Sciatic nerve (tissue), 2 donors: Measurements from ENCODE around the gene MEI1. TPM values are rescaled to one million over a fixed set of nuclear protein-coding genes. Genes with fewer than 3 reads are reported as not detected.

Experiments
- ATAC-seq: fragments of 200-7000 bp; cut with Tn5 transposase; one replicate; pipeline ENCODE4 v1.9.1; 2020; ENCODE audit warnings: mild to moderate bottlenecking, moderate library complexity
- DNase-seq: peaks from one replicate; pipeline ENCODE4 v3.0.0-alpha.2; 2020; ENCODE audit warnings: low spot score
- intact Hi-C: fragments of 100-400 bp; cut with DNase I; formaldehyde crosslinking; loops from one replicate; pipeline ENCODE4 v1.14.2; 2022
- total RNA-seq: library from RNA; stranded (reverse); fragmentation: NEBNext Ultra II Directional; extraction: Animal tissue kit (Norgen Biotek cat#: 25700); gene quantifications from one replicate; pipeline ENCODE4 v1.2.1, GENCODE V29; 2021
- donor health status: DM: no; HTN: no; CAD: no.
- donor health status: DM: no; HTN: no; CAD: no.

The MEI1 gene
- total RNA-seq, 1 donor from 2014 or later: 2.9 TPM

DNA sequence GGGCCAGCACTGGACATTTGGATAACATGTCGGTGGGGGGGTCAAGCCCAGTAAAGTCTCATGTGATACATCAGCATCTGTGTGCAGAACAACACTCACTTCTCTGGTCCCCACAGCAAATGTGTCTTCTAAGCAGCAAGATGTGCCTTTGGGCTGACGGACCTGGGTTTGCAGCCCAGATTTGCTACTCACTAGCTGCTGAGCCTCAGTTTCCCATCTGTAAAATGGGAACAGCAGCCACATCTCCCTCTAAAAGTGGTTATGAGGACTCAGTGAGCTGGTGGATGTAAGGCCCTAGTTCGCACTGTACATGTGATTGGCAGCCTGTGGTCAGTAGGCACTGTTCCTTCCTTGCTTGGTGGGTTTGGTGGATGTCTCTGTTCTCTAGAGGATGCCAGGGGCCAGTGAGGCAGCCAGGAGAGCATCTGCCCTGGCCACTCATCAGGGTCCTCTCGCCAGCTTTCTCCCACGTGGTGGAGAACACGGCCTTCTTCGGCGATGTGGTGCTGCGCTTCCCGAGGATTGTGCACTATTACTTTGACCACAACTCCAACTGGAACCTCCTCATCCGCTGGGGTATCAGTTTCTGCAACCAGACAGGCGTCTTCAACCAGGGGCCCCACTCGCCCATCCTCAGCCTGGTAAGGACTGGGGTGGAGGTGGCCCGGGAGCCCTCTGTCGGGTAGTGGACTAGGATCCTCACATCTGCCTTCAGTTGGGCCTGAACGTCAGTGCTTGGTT, 113.7 kb downstream of the MEI1 start:
- intact Hi-C loops: no loop called here
- DNase-seq: no peak
- no peak for ATAC-seq

DNA sequence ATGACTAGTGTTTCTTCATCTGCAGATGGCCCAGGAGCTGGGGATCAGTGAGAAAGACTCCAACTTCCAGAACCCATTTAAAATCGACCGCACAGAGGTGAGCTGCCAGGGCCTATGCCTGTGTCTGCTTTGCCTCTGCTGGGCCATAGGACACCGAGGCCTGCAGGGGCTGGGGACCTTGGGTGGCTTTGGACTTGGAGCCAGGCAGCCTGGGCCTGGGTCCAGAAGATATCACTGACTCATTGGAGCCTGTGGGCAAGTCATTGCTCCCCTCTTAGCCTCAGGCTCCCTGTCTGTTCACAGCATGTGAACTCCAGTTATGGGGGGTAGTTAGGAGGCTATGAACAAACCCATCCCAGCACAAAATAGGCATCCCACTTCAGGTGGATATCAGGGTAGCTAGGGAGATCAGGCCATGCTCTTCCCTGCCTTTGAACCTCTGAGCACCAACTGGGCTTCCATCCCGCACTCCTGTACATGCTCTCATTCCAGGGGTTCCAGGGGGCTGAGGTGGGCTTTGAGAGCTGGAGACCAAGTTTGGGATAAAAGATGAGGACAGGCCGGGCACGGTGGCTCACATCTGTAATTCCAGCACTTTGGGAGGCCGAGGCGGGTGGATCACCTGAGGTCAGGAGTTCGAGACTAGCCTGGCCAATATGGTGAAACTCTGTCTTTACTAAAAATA, 114.6 kb downstream of the MEI1 start:
- DNase-seq (no peak), ATAC-seq (no peak)
- intact Hi-C loops: no loop called here

DNA sequence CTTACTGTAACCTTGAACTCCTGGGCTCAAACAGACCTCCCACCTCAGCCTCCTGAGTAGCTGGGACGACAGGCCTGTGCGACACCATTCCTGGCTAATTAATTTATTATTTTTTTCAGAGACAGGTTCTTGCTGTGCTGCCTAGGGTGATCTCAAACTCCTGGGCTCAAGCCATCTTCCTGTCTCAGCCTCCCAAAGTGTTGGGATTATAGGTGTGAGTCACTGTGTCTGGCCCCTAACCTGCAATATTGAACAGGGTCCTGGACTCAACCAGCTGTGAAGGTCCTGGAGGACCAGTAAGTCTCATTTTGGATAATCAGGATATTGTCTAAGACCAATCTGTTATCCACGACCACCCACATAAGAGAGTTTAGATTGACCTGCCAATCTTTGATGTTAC, 116.4 kb downstream of the MEI1 start:
- intact Hi-C loops: no loop called here
- ATAC-seq (no peak), DNase-seq (no peak)

DNA sequence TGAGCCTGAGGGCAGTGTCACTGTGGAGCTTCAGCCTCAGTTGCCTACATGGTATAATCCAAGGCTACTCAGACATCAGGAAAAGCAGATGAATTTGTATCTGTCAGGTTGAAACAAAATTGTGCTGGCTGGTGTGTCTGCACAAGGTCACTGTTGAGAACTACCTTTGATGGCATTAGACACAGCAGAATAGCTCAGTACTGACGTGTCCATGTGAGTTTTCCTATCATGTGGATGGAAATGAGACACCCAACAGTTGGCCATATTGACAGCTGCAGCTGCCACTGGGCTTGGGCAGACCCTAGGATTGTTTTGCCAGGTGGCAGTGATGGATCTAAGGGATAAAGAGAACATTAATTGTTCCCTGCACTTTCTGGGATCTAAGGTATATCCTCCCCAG, 116.9 kb downstream of the MEI1 start:
- no peak for ATAC-seq
- intact Hi-C loops: no loop called here

DNA sequence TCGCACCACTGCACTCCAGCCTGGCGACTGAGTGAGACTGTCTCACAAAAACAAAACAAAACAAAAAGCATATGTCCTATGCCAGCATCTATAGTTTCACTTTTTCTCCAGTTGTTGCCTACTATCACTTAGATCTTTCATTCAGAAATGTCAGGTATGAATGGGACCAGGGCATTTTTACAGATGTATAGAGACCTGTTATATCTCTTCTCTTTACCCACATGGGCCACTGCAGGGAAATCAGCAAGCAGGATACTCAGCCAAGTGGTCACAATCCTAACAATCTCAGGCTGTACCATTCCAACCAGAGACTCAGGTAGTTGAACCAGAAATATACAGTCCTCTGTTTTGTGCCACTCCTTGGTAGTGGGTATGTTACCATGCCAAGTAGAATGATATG, 117.6 kb downstream of the MEI1 start:
- intact Hi-C loops: no loop called here
- ATAC-seq (no peak), DNase-seq (no peak)

More for the DNA sequence above, 116.9 kb downstream of the MEI1 start:
- no peak for DNase-seq

DNA sequence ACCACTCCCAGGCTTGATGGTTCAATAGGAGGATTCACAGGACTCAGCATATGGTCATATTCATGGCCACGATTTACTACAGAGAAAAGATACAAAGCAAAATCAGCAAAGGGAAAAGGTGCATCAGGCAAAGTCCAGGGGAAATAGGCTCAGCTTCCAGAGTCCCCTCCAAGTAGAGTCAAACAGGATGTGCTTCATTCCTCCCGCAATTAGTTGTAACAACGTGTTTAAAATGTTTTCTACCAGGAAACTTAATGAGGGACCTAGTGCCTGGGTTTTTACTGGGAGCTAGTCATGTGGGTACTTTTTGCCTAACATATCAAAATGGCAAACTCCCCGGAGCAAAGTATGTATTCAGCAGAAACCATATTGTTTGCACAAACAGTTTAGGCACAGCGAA, 118.7 kb downstream of the MEI1 start:
- ATAC-seq: no peak
- no peak for DNase-seq
- intact Hi-C loops: loop anchor here (2.0 kb wide), 1 partner anchor 123 kb away; no protein-coding TSS in a partner anchor

DNA sequence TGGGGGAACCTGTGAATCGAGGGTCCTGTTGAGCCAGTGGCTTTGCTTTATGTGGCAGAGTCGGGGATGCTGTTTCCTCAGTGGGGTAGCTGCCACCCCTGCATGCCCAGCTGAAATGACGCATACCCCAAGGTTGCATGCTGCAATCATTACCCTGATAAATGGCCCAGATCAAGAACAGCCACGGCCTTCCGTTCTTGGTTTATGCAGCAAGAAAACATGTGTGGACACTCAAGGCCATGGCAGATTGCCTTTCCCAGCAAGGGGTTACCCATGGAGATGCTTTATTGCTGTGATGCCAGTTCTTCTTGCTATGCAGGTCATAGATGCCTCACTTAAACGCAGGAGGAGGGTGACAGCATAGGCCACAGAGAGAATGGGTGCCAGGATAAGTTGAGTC, 119.3 kb downstream of the MEI1 start:
- ATAC-seq (no peak), DNase-seq (no peak)
- intact Hi-C loops: loop anchor here (2.0 kb wide), 1 partner anchor 122 kb away; no protein-coding TSS in a partner anchor

DNA sequence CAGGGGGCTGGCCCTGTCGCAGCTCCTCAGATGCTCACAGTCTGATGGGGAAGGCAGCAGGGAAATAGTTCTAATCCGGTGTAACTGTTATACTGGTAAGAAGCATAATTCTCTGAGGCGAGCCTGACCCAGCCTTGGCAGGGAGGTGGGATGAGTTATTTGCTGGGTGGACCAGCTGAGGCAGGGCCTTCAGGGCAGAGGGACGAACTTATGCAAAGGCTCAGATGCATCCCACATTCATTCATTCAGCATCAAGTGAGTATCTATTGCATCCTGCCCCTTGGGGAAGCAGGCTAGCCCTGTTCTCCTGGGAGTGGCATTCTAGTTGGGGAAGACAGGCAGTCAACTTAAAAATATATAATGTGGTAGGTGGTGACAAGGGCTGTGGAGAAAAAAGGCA, 120.0 kb downstream of the MEI1 start:
- ATAC-seq (no peak), DNase-seq (no peak)
- intact Hi-C loops: loop anchor here (2.0 kb wide), 1 partner anchor 122 kb away; no protein-coding TSS in a partner anchor

DNA sequence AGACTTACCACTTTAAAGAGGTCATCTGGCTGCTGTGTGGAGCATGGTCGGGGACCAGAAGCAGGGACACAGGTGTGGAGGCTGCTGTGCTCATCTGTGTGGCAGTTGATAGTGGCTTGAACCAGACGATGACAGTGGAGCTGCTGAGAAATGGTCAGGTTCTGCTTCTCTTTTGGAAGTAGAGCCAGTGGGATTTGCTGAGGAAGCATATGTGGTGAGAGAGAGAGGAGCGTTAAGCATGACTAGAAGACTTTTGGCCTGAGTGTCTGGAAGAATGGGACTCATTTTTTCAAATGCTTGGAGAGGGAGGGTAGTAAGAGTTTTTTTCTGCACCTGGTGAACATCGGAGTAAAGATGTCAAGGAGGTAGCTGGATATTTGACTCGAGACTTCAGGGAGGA, 121.1 kb downstream of the MEI1 start:
- intact Hi-C loops: no loop called here
- DNase-seq (no peak), ATAC-seq (no peak)

DNA sequence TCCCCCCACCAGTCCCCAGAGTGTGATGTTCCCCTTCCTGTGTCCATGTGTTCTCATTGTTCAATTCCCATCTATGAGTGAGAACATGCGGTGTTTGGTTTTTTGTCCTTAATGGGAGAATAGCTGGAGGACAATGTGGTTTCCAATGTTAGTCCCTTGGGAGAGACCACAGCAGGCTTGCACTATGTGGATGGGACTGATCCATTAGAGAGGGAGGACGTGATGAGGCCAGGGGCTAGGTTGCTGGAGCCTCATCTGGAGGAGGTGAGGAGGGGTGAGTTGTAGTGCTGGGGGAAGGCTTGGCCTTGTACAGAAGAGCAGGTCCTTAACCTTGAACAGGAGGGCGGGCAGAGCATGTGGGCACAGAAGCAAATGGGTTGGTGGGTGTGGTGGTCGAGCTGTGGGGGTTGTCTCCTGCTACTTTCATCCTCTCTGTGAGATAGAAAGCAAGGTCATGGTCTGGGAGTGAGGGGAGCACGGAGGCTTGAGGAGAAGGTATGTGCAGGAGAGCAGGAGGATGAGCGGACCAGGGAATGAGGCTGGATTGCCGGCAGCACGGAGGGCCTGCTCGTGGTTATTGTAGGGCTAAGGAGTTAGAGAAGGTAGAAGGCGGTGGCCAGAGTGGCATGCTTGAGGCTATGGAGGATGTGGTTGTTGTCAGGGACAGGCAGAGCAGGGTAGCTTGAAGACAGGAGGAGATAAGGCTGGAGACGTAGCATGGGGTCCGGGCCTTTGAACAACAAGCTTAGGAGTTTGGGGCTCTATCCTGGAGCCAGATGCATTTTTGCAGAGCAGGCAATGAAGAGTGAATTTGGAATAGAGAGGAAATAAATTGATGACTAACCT, 122.4 kb downstream of the MEI1 start:
- ATAC-seq: no peak
- no peak for DNase-seq
- intact Hi-C loops: no loop called here

DNA sequence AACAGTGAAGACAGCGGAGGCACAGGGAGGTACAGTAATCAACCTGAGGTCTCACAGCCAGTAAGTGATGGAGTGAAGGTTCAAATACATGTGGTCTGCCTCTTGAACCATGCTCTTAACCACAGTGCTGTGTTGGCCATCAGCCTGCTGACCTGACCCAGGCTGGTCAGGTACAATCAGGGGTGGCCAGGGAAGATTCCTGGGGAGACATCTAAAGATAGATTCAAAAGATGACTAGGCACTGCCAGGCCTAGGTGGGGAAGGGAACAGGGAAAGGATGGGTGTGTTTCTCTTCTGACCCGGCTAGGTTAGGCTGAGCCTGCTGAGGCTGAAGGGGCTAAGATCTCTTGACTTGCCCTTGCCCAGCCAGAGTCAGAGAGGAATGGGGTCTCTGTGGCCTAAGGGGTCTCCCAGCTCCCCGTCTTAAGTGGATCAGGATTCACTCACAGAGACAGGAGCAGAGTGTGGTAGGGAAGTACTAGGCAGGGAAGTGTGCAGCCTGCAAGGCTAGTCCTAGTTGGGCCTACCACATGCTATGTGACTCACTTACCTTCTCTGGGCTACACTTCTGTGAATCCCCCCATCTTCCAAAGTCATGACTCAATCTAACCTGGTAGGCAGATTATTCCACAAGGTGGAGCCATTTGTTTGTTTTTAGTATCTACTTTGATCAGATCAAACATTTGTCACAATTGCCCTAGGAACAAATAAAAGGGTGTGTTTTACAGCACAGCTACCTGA, 123.2 kb downstream of the MEI1 start:
- intact Hi-C loops: no loop called here
- no peak for DNase-seq
- peak; percentile 55 for ATAC-seq

DNA sequence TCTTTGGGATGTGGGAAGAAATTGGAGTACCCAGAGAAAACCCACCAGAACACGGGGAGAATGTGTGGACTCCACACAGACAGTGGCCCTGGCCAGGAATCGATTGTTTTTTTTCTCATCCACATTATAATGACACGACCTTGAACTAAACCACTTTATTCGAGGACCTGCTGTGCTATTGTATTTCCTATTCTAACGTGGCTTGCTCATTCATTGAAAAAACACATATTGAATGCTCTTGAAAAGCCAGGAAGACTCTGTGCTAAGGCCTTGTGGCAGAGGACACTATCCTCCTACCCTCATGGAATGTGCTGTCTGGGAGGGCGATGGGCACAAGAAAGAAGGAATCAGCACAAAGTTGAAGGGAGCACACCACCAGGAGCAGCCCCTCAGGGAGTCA, 124.5 kb downstream of the MEI1 start:
- intact Hi-C loops: no loop called here
- no peak for ATAC-seq

DNA sequence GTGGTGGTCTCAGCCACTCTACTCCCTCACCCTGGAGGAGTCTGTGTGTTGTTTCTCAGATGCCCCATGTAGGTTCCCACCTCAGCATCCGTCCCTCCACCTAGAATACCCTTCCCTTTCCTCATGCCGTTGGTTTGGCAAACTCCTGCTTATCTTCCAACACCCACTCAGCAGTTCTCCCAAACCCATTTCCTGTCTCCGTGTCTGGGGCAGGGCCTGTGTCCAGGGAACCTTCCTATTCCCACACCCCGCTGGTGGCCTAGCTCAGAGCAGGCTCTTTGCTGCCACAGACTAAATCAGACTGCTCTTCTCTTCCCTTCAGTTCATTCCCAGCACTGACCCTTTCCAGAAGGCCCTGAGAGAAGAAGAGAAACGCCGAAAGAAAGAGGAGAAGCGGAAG, 126.1 kb downstream of the MEI1 start:
- no peak for DNase-seq
- no peak for ATAC-seq
- intact Hi-C loops: no loop called here

More for the DNA sequence above, 124.5 kb downstream of the MEI1 start:
- no peak for DNase-seq

DNA sequence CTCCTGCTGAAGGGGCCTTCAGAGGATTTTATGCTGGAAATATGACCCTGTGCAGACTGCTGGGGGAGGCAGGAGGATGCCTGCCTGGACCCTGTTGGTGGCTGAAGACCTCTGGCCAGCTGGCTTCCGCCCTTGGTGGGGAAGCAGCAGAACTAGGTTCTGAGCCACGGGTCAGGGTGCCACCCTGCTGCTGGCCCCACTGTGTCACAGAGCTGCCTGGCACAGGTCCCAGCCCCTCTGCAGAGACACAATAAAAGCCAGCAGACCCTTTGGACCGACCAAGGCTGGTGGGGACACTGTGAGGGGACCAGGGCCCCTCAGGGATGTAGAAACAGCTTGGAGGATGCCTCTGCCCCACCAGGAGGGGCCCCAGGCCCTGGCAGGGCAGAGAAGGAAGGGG, 126.7 kb downstream of the MEI1 start:
- DNase-seq (no peak), ATAC-seq (no peak)
- intact Hi-C loops: no loop called here

DNA sequence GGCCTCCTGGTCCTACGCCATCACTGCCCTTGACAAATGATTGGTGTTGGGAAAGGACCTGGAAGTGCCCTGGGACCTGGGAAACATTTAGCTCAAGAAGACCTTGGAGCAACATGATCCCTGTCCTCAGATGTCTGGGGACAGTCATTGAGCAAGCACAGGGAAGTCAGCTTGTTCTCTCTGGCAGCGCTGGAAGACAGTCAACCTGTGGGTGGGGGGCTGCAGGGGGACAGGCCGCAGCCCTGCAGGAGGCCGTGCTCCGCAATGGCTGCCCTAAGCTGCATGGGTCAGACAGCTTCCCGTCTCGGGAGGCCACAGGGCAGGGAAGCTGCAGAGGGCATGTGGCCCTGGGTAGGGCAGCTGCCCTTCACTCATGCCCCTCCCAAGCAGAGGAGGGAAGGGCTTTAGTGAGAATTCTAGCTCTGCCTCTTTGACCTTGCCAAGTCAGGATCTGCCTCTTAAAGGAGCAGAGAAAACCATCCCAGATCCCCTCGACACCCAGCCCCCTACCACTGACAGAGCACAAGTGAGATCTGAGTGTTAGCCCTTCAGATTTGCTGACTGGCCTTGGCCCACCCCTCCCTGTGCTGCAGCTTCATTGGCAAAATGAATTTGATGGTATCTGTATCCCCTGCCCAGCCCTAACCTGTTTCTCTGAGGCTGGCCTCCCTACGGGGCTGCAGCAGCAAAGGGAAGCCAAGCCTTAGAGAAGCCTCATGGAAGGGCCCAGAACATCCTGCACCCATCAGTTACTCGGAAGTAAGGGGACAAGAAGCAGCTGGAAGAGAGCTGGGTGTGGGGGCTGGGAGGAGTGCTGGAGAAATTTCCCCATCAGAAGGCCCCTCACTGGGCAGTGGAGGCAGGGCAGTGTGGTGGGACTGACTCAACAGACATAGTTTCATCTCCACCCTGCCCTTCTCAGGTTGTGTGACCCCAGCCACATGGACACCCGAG, 127.4 kb downstream of the MEI1 start:
- DNase-seq (no peak), ATAC-seq (peak; percentile 45)
- intact Hi-C loops: no loop called here

DNA sequence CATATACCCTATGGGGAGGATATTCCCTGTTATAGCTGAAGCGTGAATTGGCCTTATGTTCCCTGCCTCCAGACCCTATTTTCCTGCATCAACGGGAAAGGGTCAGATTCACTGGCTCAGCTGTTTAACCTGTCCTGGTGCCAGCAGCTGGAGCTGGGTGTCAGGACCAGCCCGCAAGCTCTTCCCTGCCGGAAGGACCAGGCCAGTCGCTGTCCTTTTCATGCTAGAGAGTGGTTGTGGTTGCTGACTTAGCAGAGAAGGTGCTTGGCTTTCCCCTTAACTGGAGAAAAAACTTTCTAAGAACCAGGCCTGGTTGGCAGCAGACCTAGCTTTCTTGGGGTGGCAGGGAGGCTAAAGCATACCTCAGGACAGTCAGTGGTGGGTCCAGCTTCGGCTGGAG, 128.4 kb downstream of the MEI1 start:
- DNase-seq (no peak), ATAC-seq (no peak)
- intact Hi-C loops: no loop called here

DNA sequence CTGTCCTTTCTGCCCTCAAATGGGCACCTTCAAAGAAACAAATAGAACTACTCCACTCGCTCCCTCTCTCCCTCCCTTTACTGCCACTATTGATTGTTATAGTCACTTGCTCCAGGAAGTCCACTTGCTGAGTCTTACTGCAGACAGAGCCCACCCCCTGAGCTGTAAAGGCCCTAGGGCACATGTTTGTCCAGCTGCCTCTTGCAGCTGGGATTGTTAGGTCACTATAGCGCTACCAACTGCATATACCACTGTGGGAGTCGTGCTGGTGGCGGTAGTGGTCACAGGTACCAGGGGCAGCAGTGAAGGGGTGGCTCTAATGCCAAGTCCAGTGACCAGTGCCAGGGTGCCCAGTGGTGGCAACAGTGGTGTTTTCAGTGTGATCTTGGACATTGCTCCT, 129.2 kb downstream of the MEI1 start:
- intact Hi-C loops: no loop called here
- ATAC-seq (no peak), DNase-seq (no peak)

DNA sequence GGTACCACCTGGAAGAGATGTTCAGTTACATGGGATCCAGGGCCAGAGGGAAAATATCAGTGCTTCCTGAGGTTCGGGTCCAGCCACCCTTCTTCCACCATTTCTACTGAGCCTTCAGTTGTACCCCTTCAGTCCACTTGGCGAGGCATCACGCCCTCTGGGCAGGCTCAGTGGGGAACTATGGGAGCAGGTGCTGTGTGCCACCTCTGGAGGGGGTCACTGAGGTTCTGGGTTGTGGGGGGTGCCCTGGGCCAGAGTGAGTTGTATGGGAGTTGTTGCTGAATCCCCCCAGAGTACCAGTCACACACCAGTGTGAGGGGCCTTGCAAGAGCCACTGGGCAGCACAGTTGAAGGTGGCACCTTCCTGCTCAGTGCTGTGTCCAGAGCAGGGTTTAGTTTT, 130.9 kb downstream of the MEI1 start:
- intact Hi-C loops: no loop called here
- no peak for DNase-seq

More for the DNA sequence above, 130.9 kb downstream of the MEI1 start:
- ATAC-seq: no peak
